ENCODE results near the gene RDH12. TPM values are rescaled to one million over a fixed set of nuclear protein-coding genes. Genes with fewer than 3 reads are reported as not detected.

Gene RDH12
- total RNA-seq, 1 donor from 2014 or later: not detected

DNA sequence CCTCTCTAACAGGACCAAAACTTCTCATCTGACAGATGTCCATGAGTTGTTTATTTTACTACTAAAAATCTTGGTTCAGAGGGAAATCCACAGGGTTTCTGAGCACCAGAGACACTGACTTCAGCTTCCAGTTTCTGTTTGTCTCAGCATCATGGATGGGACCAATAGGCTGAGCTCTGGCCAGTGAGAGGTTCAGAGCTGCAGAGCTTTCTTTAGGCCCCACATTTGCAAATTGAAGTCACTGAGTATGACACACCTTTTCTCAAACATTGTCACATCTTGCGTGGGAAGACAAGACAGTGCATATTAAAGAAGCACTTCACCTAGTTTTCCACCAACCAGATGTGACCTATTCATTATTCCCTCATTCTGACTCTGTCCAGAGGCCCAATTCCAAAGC, 45.2 kb downstream of the RDH12 start:
- TF ChIP-seq, protein P1, sequence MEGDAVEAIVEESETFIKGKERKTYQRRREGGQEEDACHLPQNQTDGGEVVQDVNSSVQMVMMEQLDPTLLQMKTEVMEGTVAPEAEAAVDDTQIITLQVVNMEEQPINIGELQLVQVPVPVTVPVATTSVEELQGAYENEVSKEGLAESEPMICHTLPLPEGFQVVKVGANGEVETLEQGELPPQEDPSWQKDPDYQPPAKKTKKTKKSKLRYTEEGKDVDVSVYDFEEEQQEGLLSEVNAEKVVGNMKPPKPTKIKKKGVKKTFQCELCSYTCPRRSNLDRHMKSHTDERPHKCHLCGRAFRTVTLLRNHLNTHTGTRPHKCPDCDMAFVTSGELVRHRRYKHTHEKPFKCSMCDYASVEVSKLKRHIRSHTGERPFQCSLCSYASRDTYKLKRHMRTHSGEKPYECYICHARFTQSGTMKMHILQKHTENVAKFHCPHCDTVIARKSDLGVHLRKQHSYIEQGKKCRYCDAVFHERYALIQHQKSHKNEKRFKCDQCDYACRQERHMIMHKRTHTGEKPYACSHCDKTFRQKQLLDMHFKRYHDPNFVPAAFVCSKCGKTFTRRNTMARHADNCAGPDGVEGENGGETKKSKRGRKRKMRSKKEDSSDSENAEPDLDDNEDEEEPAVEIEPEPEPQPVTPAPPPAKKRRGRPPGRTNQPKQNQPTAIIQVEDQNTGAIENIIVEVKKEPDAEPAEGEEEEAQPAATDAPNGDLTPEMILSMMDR (IDR thresholded peaks at IDR 0.05): no peak
- Mint-ChIP-seq H3K27me3 (ENCODE audit: low read depth) (no peaks in the 10 kb centered on the region), H3K4me3 (ENCODE audit: unreplicated experiment) (no peak overlapping the region), H3K27ac (ENCODE audit: unreplicated experiment) (no peak overlapping the region), H3K36me3 (ENCODE audit: low read depth) (peaks cover 33% of the 10 kb centered on the region), H3K4me1 (ENCODE audit: low read depth) (no peaks in the 10 kb centered on the region), H3K9me3 (ENCODE audit: low read depth) (no peaks in the 10 kb centered on the region)
- no peak for DNase-seq (ENCODE audit: low spot score)

DNA sequence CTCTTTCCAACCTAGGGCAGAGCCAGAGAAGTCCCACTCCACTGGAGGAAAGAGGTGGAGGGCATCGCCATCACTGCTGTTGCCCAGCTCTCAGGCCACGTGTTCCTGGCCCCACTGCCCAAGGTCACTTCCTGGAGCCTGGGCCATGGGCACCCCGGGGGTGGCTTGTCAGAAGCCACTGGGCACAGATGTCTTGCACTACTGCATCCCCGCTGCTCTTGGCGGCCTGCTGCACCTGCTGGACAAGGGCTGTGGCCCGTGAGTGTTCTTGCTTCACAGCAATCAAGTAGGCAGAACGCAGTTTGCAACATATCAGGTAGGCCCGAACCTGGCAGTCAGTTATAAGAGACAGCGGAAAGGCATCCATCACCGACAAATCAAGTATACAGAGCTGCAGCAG, 46.6 kb downstream of the RDH12 start:
- Mint-ChIP-seq H3K4me3 (ENCODE audit: unreplicated experiment) (no peak overlapping the region), H3K36me3 (ENCODE audit: low read depth) (peaks cover 43% of the 10 kb centered on the region), H3K9me3 (ENCODE audit: low read depth) (no peaks in the 10 kb centered on the region), H3K27ac (ENCODE audit: unreplicated experiment) (no peak overlapping the region), H3K27me3 (ENCODE audit: low read depth) (no peaks in the 10 kb centered on the region), H3K4me1 (ENCODE audit: low read depth) (no peaks in the 10 kb centered on the region)
- no peak for DNase-seq (ENCODE audit: low spot score)
- TF ChIP-seq, protein P1 (IDR thresholded peaks at IDR 0.05): no peak

DNA sequence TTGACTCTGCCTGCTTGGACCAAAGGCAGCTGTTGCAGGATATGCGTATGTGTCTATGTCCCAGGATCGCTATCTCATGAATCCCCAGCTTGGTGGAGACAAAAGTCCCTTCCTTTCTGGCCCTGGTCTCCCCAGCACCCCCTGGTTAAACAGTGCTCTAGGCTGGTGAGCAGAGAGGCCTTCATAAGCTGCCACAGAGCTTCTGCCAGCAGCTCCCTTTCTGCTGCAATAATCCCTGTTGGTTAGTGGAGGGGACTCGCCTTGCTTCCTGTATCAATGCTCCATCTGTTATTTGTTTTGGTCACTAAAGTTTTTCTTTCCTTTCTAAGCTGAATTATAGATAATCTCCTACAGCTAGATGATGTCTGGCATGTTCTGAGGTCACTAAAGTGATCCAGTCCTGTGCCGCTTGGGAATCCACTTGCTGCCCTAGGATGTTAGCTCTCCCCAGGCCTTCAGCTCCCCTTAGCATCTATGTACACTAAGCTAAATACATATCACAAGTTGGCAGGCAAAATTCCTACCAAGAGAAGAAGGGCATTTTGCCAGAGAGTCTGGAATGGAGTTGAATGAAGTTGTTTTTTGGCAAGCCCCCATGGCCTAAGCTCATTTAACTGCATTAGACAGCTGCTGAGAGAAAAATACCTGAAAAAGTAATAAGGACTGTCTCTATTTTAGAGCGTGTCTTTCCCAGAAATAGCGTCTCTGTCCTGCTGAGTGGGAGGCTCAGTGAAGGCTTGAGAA, 47.8 kb downstream of the RDH12 start:
- H3K27ac Mint-ChIP-seq (ENCODE audit: unreplicated experiment): peak overlapping the region; percentile 42
- no peak overlapping the region for H3K4me3 Mint-ChIP-seq (ENCODE audit: unreplicated experiment)
- H3K36me3 Mint-ChIP-seq (ENCODE audit: low read depth): peaks cover 53% of the 10 kb centered on the region

DNA sequence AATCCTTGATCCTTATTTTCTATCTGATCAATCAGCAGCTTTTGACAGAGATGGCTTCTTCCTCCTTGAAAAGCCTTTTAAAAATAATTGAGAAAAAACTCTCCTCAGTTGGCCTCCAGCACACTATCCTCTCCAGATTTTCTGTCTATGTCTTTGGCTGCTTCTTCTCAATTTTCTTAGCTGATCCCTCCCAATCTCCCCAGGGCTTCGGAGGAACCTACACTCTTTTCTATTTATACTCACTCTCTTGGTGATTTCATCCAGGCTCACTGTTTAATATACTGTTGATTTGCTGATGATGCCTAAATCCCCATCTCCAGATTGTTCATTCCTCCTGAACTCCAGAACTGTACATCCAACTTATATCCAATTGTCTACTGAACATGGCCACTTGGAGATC, 54.8 kb downstream of the RDH12 start:
- no peaks in the 10 kb centered on the region for H3K4me1 Mint-ChIP-seq (ENCODE audit: low read depth)
- no peak overlapping the region for H3K4me3 Mint-ChIP-seq (ENCODE audit: unreplicated experiment)
- TF ChIP-seq, protein P1 (IDR thresholded peaks at IDR 0.05): no peak
- H3K36me3 Mint-ChIP-seq (ENCODE audit: low read depth): peaks cover 54% of the 10 kb centered on the region
- no peaks in the 10 kb centered on the region for H3K27me3 Mint-ChIP-seq (ENCODE audit: low read depth)
- no peaks in the 10 kb centered on the region for H3K9me3 Mint-ChIP-seq (ENCODE audit: low read depth)
- H3K27ac Mint-ChIP-seq (ENCODE audit: unreplicated experiment): no peak overlapping the region
- no peak for DNase-seq (ENCODE audit: low spot score)

More for the DNA sequence above, 47.8 kb downstream of the RDH12 start:
- Mint-ChIP-seq H3K9me3 (ENCODE audit: low read depth) (no peaks in the 10 kb centered on the region), H3K27me3 (ENCODE audit: low read depth) (no peaks in the 10 kb centered on the region), H3K4me1 (ENCODE audit: low read depth) (no peaks in the 10 kb centered on the region)
- DNase-seq (ENCODE audit: low spot score): no peak
- TF ChIP-seq, protein P1 (IDR thresholded peaks at IDR 0.05): no peak

DNA sequence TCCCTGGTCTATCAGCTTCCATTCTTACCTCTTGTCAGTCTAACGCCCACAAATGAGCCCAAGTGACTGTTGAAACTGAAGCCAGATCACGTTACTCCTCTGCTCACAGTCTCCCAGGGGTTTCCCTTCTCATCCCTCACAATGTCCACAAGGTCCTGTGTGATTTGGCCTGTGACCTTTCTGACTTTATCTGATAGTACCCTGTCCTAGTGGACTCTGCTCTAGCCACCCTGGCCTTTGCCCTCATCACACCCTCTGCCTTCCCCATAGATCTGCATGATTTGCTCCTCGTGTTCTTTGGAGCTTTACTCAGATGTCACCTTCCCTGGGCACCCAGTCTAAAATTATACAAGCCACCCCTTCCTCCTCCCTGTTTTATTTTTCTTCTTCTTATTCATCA, 55.5 kb downstream of the RDH12 start:
- no peak for DNase-seq (ENCODE audit: low spot score)
- Mint-ChIP-seq H3K9me3 (ENCODE audit: low read depth) (no peaks in the 10 kb centered on the region), H3K27ac (ENCODE audit: unreplicated experiment) (no peak overlapping the region), H3K4me1 (ENCODE audit: low read depth) (no peaks in the 10 kb centered on the region), H3K4me3 (ENCODE audit: unreplicated experiment) (no peak overlapping the region), H3K36me3 (ENCODE audit: low read depth) (peaks cover 48% of the 10 kb centered on the region), H3K27me3 (ENCODE audit: low read depth) (no peaks in the 10 kb centered on the region)
- TF ChIP-seq, protein P1 (IDR thresholded peaks at IDR 0.05): no peak

Measured in chondrocyte (in vitro differentiated cells).